ENCODE measurements around the gene BLOC1S6.

BLOC1S6 gene

GRCh38 chr15:45657254-45657653, 70.1 kb downstream of the BLOC1S6 start:
- Histone ChIP-seq H3K27me3 (ENCODE audit: control insufficient read depth, insufficient read depth, low read length) (no peaks in the 10 kb centered on the region), H3K9ac (ENCODE audit: low read length) (no peak overlapping the region), H3K4me1 (ENCODE audit: control insufficient read depth, insufficient read depth, low read length) (no peaks in the 10 kb centered on the region), H3K27ac (ENCODE audit: low read depth, low read length) (no peak overlapping the region), H3K9me3 (ENCODE audit: control insufficient read depth, insufficient read depth, low read depth, low read length) (no peaks in the 10 kb centered on the region), H3K4me3 (ENCODE audit: low read depth, low read length) (no peak overlapping the region), H3K36me3 (ENCODE audit: control insufficient read depth, insufficient read depth, low read length) (no peaks in the 10 kb centered on the region)

GRCh38 chr15:45657764-45658545, 70.8 kb downstream of the BLOC1S6 start:
- Histone ChIP-seq H3K9me3 (ENCODE audit: control insufficient read depth, insufficient read depth, low read depth, low read length) (no peaks in the 10 kb centered on the region), H3K4me3 (ENCODE audit: low read depth, low read length) (no peak overlapping the region), H3K27me3 (ENCODE audit: control insufficient read depth, insufficient read depth, low read length) (no peaks in the 10 kb centered on the region), H3K4me1 (ENCODE audit: control insufficient read depth, insufficient read depth, low read length) (peaks cover 2% of the 10 kb centered on the region; the same call in 1 of the 2 replicates), H3K27ac (ENCODE audit: low read depth, low read length) (no peak overlapping the region), H3K9ac (ENCODE audit: low read length) (no peak overlapping the region), H3K36me3 (ENCODE audit: control insufficient read depth, insufficient read depth, low read length) (no peaks in the 10 kb centered on the region)
